RWPE1 (cell line): ENCODE results near the gene SYT2.

Experiments used
- CTCF ChIA-PET: fragments of 350-600 bp; sonication (Branson Sonifier 250); formaldehyde crosslinking; extraction: SDS; loops from one replicate; lab custom pipeline; 2021; lab: Yijun Ruan, JAX
- POLR2A ChIA-PET: fragments of 400-600 bp; formaldehyde crosslinking; extraction: SDS; loops from one replicate; lab custom pipeline; 2020; ENCODE audit warnings: antibody characterized with exemption; ENCODE audit not compliant: low non-redundant PET; lab: Yijun Ruan, JAX
- DNase-seq: peaks from one replicate; pipeline ENCODE4 v3.0.0; 2012; ENCODE audit warnings: low spot score
- H3K27ac ChIP-seq: fragments of 450-650 bp; 2 replicates; pipeline ENCODE4 v1.5.1; 2017
- TF ChIP-seq, protein P1 (sequence below): fragments of 450-650 bp; conservative IDR thresholded peaks from 2 replicates; pipeline ENCODE4 v1.5.1; 2017; ENCODE audit warnings: low read depth, mild to moderate bottlenecking

Gene SYT2

DNA sequence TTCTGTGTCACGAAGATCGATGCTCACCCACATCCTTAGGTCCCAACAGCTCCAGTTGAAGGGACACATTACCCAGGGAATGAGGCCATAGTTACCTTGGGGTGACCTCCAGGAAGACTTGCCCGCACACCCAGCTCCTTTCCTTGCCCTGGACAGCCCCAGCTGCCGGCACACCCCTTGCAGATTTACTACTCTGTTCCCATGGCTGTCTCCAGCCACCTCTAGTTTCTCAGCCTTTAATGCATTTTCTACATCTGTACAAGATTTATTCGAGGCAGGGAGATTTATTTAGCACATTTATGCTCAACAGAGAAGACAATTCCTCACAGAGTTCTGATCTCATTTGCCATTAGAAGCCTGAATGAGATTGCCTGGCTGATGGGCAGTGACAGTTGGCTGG is 36.7 kb downstream of the SYT2 start:
- ChIA-PET POLR2A (no interaction called here), CTCF (no interaction called here)
- H3K27ac ChIP-seq: no peak overlapping the region
- TF ChIP-seq, protein P1, sequence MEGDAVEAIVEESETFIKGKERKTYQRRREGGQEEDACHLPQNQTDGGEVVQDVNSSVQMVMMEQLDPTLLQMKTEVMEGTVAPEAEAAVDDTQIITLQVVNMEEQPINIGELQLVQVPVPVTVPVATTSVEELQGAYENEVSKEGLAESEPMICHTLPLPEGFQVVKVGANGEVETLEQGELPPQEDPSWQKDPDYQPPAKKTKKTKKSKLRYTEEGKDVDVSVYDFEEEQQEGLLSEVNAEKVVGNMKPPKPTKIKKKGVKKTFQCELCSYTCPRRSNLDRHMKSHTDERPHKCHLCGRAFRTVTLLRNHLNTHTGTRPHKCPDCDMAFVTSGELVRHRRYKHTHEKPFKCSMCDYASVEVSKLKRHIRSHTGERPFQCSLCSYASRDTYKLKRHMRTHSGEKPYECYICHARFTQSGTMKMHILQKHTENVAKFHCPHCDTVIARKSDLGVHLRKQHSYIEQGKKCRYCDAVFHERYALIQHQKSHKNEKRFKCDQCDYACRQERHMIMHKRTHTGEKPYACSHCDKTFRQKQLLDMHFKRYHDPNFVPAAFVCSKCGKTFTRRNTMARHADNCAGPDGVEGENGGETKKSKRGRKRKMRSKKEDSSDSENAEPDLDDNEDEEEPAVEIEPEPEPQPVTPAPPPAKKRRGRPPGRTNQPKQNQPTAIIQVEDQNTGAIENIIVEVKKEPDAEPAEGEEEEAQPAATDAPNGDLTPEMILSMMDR: no peak
- DNase-seq: no peak

DNA sequence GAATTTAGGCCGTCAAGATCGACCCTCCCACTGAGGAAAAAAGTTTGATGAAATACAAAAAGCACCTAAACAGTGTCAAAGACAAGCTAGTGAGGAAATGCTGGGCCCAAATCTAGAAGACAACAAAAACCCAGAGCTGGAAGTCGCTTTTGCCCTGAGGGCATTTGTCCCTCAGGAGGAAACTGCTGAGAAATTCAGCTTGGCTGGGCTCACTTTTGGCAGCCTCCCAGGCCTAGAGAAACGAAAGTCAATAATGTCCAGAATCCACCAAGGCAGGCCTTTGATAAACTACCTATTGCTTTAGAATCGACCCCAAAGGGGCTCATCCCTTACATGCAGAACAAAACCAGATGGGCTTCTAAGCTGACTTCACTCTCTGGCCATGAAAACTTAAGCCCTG is 38.9 kb downstream of the SYT2 start:
- POLR2A ChIA-PET: no interaction called here
- H3K27ac ChIP-seq: no peak overlapping the region
- CTCF ChIA-PET: interaction anchor here (0.6 to 1.2 kb wide), 3 partner anchors 43 to 46 kb away, joined by 3 to 4 read pairs (median 3); no protein-coding TSS in a partner anchor
- TF ChIP-seq, protein P1: no peak
- DNase-seq: no peak

DNA sequence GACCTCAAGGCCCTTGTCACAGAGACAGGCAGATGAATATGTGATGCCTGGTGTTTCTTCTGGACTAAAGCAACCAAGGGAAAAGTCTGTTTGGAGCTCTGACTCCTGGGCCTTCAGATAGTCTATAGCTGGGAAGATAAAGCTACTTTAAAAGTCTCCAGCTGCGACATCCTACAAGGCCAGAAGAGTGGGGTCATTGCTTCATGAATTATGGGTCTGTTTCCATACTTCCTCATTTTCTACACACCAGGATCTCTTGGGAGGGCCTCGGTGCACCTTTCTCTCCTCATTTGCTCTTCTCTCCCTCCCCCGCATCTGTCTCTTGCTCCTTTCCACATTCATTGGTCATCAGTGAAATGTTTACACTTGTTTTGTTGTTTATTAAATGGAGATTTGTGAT is 44.8 kb downstream of the SYT2 start:
- DNase-seq: no peak
- TF ChIP-seq, protein P1: no peak
- no peak overlapping the region for H3K27ac ChIP-seq
- CTCF ChIA-PET: interaction anchor here (0.5 to 0.9 kb wide), 2 partner anchors 39 to 59 kb away, joined by 3 read pairs; no protein-coding TSS in a partner anchor
- POLR2A ChIA-PET: no interaction called here

DNA sequence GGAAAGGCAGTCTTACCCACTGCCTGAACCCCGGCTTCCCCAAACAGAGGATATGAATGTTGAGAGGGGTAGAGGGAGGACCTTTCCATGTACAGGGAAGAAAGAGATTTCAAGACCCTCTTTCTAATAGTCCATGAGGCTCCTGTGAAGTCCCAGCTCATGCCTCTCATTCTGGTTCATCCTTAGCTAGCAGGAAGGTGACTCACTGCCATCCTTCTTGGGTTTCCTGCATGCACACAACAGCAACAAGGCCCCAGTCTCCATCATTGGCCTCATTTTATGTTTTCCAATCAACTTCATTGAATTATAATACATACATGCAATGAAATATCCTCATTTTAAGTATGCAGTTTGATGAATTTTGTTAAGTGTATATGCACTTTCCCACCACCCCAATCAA is 46.2 kb downstream of the SYT2 start:
- POLR2A ChIA-PET: no interaction called here
- no peak overlapping the region for H3K27ac ChIP-seq
- CTCF ChIA-PET: no interaction called here
- TF ChIP-seq, protein P1: no peak
- DNase-seq: no peak

DNA sequence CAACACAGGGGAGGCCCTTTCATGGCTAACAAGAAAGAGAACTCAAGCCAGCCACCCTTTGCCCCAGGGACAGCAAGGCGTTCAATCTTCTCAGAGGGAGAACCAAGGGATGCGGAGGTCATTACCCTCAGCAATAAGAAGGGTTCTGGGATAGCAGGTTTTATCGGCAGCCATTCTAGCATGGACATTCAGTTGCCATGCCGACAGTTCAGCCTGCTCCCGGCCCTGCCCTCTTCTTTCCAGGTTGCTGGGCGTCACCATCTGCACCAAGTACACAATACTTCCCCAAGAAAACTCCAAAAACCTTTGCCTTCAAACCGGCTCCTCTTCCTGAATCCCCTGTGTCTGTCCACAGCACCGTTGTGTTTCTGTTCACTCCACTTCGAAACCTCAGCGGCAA is 47.1 kb downstream of the SYT2 start:
- POLR2A ChIA-PET: no interaction called here
- CTCF ChIA-PET: no interaction called here
- no peak overlapping the region for H3K27ac ChIP-seq
- TF ChIP-seq, protein P1: no peak
- DNase-seq: no peak

DNA sequence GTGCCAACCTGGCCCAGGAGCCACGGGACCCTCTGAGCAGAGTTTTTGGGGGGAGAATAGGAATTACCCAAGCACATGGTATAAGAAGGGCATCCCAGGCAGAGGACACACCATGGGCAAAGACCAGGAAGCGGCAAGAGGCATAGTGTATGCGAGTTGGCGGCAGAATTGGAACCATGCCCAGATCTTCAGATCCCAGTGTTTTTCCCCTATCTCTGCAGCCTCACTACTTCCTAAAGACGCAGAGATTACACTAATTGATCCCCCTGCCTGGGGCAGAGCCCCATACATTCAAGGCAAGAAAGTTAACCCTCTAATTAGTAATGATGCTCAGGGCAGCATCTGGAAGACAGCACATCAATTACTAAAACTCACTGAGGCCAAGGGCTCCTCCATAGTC is 48.2 kb downstream of the SYT2 start:
- TF ChIP-seq, protein P1: no peak
- DNase-seq: no peak
- ChIA-PET CTCF (no interaction called here), POLR2A (no interaction called here)
- H3K27ac ChIP-seq: no peak overlapping the region
